GM23338 (cell line): ENCODE measurements around the gene PTBP2. TPM values are rescaled to one million over a fixed set of nuclear protein-coding genes. Genes with fewer than 3 reads are reported as not detected.

Experiments
- ATAC-seq: fragments of 200-7000 bp; cut with Tn5 transposase; 3 replicates; pipeline ENCODE4 v1.9.1; 2020
- DNase-seq: peaks from one replicate; pipeline ENCODE4 v3.0.0-alpha.2; 2015; ENCODE audit warnings: low spot score
- H2AFZ ChIP-seq: fragments of 200-600 bp; sonication (generic); 2 replicates; pipeline ENCODE4 v1.8.0; 2016; ENCODE audit warnings: antibody characterized with exemption, mild to moderate bottlenecking, moderate library complexity
- H3F3A ChIP-seq: fragments of 200-600 bp; sonication (generic); replicated peaks from 2 replicates; pipeline ENCODE4 v1.8.0; 2017; ENCODE audit warnings: antibody characterized with exemption, mixed run types, low read depth
- H3K27ac ChIP-seq: fragments of 200-600 bp; sonication (generic); 2 replicates; pipeline ENCODE4 v1.6.1; 2016; ENCODE audit warnings: low read depth
- H3K27me3 ChIP-seq: fragments of 200-600 bp; sonication (generic); 2 replicates; pipeline ENCODE4 v1.8.0; 2016; ENCODE audit warnings: mild to moderate bottlenecking, mixed run types, moderate library complexity; ENCODE audit not compliant: insufficient read depth
- H3K36me3 ChIP-seq: fragments of 200-600 bp; sonication (generic); 2 replicates; pipeline ENCODE4 v1.8.0; 2016; ENCODE audit warnings: mild to moderate bottlenecking; ENCODE audit not compliant: insufficient read depth
- H3K4me1 ChIP-seq: fragments of 200-600 bp; sonication (generic); 2 replicates; pipeline ENCODE4 v1.8.0; 2016; ENCODE audit warnings: mild to moderate bottlenecking, moderate library complexity; ENCODE audit not compliant: insufficient read depth
- H3K4me2 ChIP-seq: fragments of 200-600 bp; sonication (generic); 2 replicates; pipeline ENCODE4 v1.7.1; 2017; ENCODE audit warnings: mixed run types
- H3K4me3 ChIP-seq: fragments of 200-600 bp; sonication (generic); 2 replicates; pipeline ENCODE4 v1.6.1; 2016; ENCODE audit warnings: mixed run types
- H3K79me2 ChIP-seq: fragments of 200-600 bp; sonication (generic); replicated peaks from 2 replicates; pipeline ENCODE4 v1.8.0; 2017; ENCODE audit warnings: mild to moderate bottlenecking; ENCODE audit not compliant: insufficient read depth
- H3K9me2 ChIP-seq: fragments of 200-600 bp; sonication (generic); 2 replicates; pipeline ENCODE4 v1.8.0; 2017; ENCODE audit not compliant: insufficient read depth
- H4K20me1 ChIP-seq: fragments of 200-600 bp; sonication (generic); replicated peaks from 2 replicates; pipeline ENCODE4 v1.8.0; 2017; ENCODE audit warnings: mild to moderate bottlenecking; ENCODE audit not compliant: insufficient read depth
- H3K27ac Mint-ChIP-seq: 2 replicates; pipeline ENCODE4 v1.8.0; 2020; ENCODE audit warnings: inconsistent platforms, mild to moderate bottlenecking, moderate library complexity, mixed read lengths
- H3K27me3 Mint-ChIP-seq: 3 replicates; pipeline ENCODE4 v1.8.0; 2022; ENCODE audit warnings: low read depth, mild to moderate bottlenecking, moderate library complexity, mixed read lengths, inconsistent platforms; ENCODE audit not compliant: insufficient read depth, poor library complexity
- H3K36me3 Mint-ChIP-seq: 3 replicates; pipeline ENCODE4 v1.8.0; 2021; ENCODE audit warnings: low read depth, mild to moderate bottlenecking, inconsistent platforms, moderate library complexity, mixed read lengths
- H3K4me1 Mint-ChIP-seq: 3 replicates; pipeline ENCODE4 v1.8.0; 2020; ENCODE audit warnings: mild to moderate bottlenecking, inconsistent platforms, mixed read lengths
- H3K4me3 Mint-ChIP-seq: 3 replicates; pipeline ENCODE4 v1.8.0; 2021; ENCODE audit warnings: moderate library complexity, mild to moderate bottlenecking, inconsistent platforms, mixed read lengths
- H3K9me3 Mint-ChIP-seq: 3 replicates; pipeline ENCODE4 v1.8.0; 2020; ENCODE audit warnings: moderate library complexity, mild to moderate bottlenecking, inconsistent platforms, mixed read lengths
- CREB1 ChIP-seq: fragments of 250-450 bp; sonication (Bioruptor Pico); IDR thresholded peaks from 2 replicates; pipeline ENCODE4 v1.5.0; 2020; ENCODE audit warnings: low read depth, mild to moderate bottlenecking, moderate library complexity
- ETS1 ChIP-seq: IDR thresholded peaks from 2 replicates; pipeline ENCODE4 v1.6.1; 2016; ENCODE audit warnings: antibody characterized with exemption
- EZH2 ChIP-seq: fragments of 200-600 bp; sonication (generic); IDR thresholded peaks from one replicate; pipeline ENCODE4 v1.8.0; 2017; ENCODE audit warnings: antibody characterized with exemption, mild to moderate bottlenecking, low read depth; ENCODE audit not compliant: unreplicated experiment
- EZH2phosphoT487 ChIP-seq: fragments of 200-600 bp; sonication (generic); IDR thresholded peaks from one replicate; pipeline ENCODE4 v1.8.1; 2018; ENCODE audit warnings: antibody characterized with exemption; ENCODE audit not compliant: unreplicated experiment
- JUNB ChIP-seq: IDR thresholded peaks from one replicate; pipeline ENCODE4 v1.6.1; 2016; ENCODE audit warnings: antibody characterized with exemption; ENCODE audit not compliant: unreplicated experiment
- NANOG ChIP-seq: IDR thresholded peaks from 2 replicates; pipeline ENCODE4 v1.6.1; 2016; ENCODE audit warnings: antibody characterized with exemption, borderline replicate concordance
- POLR2AphosphoS5 ChIP-seq: IDR thresholded peaks from 2 replicates; pipeline ENCODE4 v1.6.1; 2016; ENCODE audit warnings: antibody characterized with exemption, low read depth
- STAT1 ChIP-seq: IDR thresholded peaks from one replicate; pipeline ENCODE4 v1.6.1; 2016; ENCODE audit warnings: antibody characterized with exemption; ENCODE audit not compliant: unreplicated experiment
- ZNF331 ChIP-seq: fragments of 250-450 bp; sonication (Bioruptor Pico); IDR thresholded peaks from 2 replicates; pipeline ENCODE4 v1.5.0; 2020; ENCODE audit warnings: low read depth, mild to moderate bottlenecking, moderate library complexity
- polyA plus RNA-seq: library from polyadenylated mRNA; unstranded; fragments of >200 nt; fragmentation: Nextera tagmentation; extraction: Ambion mirVana; gene quantifications from 2 replicates; pipeline ENCODE4 v1.2.1, GENCODE V29; 2016
- total RNA-seq: library from RNA; depleted of rRNA; stranded (reverse); fragments of >200 nt; shearing (Covaris generic); gene quantifications from 2 replicates; pipeline ENCODE4 v1.2.3, GENCODE V29; 2014
- TF ChIP-seq, protein P1 (sequence below), 2 experiments: fragments of 200-600 bp in 1 of 2; sonication (generic) in 1 of 2; conservative IDR thresholded peaks; 2 replicates each; pipeline versions ENCODE4 v1.5.1 to v1.6.1; 2016 to 2017; ENCODE audit warnings: antibody characterized with exemption in 2 of 2, low read depth in 2 of 2, mild to moderate bottlenecking in 2 of 2, moderate library complexity in 1 of 2
- TF ChIP-seq, protein P2 (sequence below): fragments of 250-450 bp; sonication (Bioruptor Pico); IDR thresholded peaks from 2 replicates; pipeline ENCODE4 v1.5.0; 2020; ENCODE audit warnings: mild to moderate bottlenecking, moderate library complexity

PTBP2 gene
- total and polyA plus RNA-seq, 2 experiments from 2014 or later: 50.2 to 108 TPM

GRCh38 chr1:96748078-96748477, 26.5 kb downstream of the PTBP2 start:
- TF ChIP-seq STAT1 (no peak), ETS1 (no peak), ZNF331 (no peak)
- TF ChIP-seq, protein P1, sequence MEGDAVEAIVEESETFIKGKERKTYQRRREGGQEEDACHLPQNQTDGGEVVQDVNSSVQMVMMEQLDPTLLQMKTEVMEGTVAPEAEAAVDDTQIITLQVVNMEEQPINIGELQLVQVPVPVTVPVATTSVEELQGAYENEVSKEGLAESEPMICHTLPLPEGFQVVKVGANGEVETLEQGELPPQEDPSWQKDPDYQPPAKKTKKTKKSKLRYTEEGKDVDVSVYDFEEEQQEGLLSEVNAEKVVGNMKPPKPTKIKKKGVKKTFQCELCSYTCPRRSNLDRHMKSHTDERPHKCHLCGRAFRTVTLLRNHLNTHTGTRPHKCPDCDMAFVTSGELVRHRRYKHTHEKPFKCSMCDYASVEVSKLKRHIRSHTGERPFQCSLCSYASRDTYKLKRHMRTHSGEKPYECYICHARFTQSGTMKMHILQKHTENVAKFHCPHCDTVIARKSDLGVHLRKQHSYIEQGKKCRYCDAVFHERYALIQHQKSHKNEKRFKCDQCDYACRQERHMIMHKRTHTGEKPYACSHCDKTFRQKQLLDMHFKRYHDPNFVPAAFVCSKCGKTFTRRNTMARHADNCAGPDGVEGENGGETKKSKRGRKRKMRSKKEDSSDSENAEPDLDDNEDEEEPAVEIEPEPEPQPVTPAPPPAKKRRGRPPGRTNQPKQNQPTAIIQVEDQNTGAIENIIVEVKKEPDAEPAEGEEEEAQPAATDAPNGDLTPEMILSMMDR (conservative IDR thresholded peaks at IDR 0.05; ENCODE audit: low read depth in 2 of 2): no peak
- H3K4me3 Mint-ChIP-seq: no peak overlapping the region
- no peak for DNase-seq
- Histone ChIP-seq H2AFZ (no peak overlapping the region), H3K9me2 (no peaks in the 10 kb centered on the region), H3K4me1 (peaks cover 25% of the 10 kb centered on the region; the same call in 1 of the 2 replicates), H3K27ac (no peak overlapping the region), H3F3A (no peaks in the 10 kb centered on the region), H3K36me3 (peaks cover 11% of the 10 kb centered on the region; the same call in 1 of the 2 replicates), H3K79me2 (peaks cover 97% of the 10 kb centered on the region), H3K4me3 (no peak overlapping the region), H3K27me3 (no peaks in the 10 kb centered on the region), H3K4me2 (no peak overlapping the region), H4K20me1 (peaks cover 24% of the 10 kb centered on the region)
- H3K27ac Mint-ChIP-seq: no peak overlapping the region; the same call in 1 of the 2 replicates
- H3K4me1 Mint-ChIP-seq: peaks cover 31% of the 10 kb centered on the region
- H3K9me3 Mint-ChIP-seq: no peaks in the 10 kb centered on the region
- H3K27me3 Mint-ChIP-seq: peaks cover 8% of the 10 kb centered on the region
- ATAC-seq: no peak; the same call in 2 of the 3 replicates
- H3K36me3 Mint-ChIP-seq: peaks cover 39% of the 10 kb centered on the region

- H3K36me3 Mint-ChIP-seq: peaks cover 51% of the 10 kb centered on the region
- no peak for ATAC-seq
- Histone ChIP-seq H2AFZ (no peak overlapping the region), H3K9me2 (no peaks in the 10 kb centered on the region), H3K4me2 (no peak overlapping the region), H3K4me1 (peaks cover 25% of the 10 kb centered on the region; the same call in 1 of the 2 replicates), H4K20me1 (peaks cover 16% of the 10 kb centered on the region), H3K27ac (no peak overlapping the region), H3K79me2 (peaks cover 96% of the 10 kb centered on the region), H3K36me3 (peaks cover 18% of the 10 kb centered on the region; the same call in 1 of the 2 replicates), H3K4me3 (no peak overlapping the region), H3K27me3 (no peaks in the 10 kb centered on the region), H3F3A (no peaks in the 10 kb centered on the region)
- H3K27ac Mint-ChIP-seq: peak overlapping the region; percentile 34; the same call in 1 of the 2 replicates
- H3K27me3 Mint-ChIP-seq: peaks cover 4% of the 10 kb centered on the region
- peaks cover 31% of the 10 kb centered on the region for H3K4me1 Mint-ChIP-seq
- H3K9me3 Mint-ChIP-seq: no peaks in the 10 kb centered on the region
- no peak for DNase-seq
- H3K4me3 Mint-ChIP-seq: no peak overlapping the region
- TF ChIP-seq, protein P2, sequence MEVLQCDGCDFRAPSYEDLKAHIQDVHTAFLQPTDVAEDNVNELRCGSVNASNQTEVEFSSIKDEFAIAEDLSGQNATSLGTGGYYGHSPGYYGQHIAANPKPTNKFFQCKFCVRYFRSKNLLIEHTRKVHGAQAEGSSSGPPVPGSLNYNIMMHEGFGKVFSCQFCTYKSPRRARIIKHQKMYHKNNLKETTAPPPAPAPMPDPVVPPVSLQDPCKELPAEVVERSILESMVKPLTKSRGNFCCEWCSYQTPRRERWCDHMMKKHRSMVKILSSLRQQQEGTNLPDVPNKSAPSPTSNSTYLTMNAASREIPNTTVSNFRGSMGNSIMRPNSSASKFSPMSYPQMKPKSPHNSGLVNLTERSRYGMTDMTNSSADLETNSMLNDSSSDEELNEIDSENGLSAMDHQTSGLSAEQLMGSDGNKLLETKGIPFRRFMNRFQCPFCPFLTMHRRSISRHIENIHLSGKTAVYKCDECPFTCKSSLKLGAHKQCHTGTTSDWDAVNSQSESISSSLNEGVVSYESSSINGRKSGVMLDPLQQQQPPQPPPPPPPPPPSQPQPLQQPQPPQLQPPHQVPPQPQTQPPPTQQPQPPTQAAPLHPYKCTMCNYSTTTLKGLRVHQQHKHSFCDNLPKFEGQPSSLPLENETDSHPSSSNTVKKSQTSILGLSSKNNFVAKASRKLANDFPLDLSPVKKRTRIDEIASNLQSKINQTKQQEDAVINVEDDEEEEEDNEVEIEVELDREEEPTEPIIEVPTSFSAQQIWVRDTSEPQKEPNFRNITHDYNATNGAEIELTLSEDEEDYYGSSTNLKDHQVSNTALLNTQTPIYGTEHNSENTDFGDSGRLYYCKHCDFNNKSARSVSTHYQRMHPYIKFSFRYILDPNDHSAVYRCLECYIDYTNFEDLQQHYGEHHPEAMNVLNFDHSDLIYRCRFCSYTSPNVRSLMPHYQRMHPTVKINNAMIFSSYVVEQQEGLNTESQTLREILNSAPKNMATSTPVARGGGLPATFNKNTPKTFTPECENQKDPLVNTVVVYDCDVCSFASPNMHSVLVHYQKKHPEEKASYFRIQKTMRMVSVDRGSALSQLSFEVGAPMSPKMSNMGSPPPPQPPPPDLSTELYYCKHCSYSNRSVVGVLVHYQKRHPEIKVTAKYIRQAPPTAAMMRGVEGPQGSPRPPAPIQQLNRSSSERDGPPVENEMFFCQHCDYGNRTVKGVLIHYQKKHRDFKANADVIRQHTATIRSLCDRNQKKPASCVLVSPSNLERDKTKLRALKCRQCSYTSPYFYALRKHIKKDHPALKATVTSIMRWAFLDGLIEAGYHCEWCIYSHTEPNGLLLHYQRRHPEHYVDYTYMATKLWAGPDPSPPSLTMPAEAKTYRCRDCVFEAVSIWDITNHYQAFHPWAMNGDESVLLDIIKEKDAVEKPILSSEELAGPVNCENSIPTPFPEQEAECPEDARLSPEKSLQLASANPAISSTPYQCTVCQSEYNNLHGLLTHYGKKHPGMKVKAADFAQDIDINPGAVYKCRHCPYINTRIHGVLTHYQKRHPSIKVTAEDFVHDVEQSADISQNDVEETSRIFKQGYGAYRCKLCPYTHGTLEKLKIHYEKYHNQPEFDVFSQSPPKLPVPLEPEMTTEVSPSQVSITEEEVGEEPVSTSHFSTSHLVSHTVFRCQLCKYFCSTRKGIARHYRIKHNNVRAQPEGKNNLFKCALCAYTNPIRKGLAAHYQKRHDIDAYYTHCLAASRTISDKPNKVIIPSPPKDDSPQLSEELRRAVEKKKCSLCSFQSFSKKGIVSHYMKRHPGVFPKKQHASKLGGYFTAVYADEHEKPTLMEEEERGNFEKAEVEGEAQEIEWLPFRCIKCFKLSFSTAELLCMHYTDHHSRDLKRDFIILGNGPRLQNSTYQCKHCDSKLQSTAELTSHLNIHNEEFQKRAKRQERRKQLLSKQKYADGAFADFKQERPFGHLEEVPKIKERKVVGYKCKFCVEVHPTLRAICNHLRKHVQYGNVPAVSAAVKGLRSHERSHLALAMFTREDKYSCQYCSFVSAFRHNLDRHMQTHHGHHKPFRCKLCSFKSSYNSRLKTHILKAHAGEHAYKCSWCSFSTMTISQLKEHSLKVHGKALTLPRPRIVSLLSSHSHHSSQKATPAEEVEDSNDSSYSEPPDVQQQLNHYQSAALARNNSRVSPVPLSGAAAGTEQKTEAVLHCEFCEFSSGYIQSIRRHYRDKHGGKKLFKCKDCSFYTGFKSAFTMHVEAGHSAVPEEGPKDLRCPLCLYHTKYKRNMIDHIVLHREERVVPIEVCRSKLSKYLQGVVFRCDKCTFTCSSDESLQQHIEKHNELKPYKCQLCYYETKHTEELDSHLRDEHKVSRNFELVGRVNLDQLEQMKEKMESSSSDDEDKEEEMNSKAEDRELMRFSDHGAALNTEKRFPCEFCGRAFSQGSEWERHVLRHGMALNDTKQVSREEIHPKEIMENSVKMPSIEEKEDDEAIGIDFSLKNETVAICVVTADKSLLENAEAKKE (CRISPR knock-in tag): no peak
- no peak for TF ChIP-seq POLR2AphosphoS5
- no peak for TF ChIP-seq JUNB
- TF ChIP-seq ZNF331: no peak
- no peak for TF ChIP-seq EZH2
- no peak for TF ChIP-seq EZH2phosphoT487
- TF ChIP-seq CREB1 (CRISPR knock-in tag): no peak
- no peak for TF ChIP-seq NANOG
- no peak for TF ChIP-seq ETS1
These were observed 28.0 kb downstream of the PTBP2 start for GRCh38 chr1:96749618-96750017.
